ENCODE results near the gene DHFR2. TPM values are rescaled to one million over a fixed set of nuclear protein-coding genes. Genes with fewer than 3 reads are reported as not detected.

Gene DHFR2
- total and polyA plus RNA-seq, 4 donors: 3.5 to 8.1 (median 5.1) TPM

DNA sequence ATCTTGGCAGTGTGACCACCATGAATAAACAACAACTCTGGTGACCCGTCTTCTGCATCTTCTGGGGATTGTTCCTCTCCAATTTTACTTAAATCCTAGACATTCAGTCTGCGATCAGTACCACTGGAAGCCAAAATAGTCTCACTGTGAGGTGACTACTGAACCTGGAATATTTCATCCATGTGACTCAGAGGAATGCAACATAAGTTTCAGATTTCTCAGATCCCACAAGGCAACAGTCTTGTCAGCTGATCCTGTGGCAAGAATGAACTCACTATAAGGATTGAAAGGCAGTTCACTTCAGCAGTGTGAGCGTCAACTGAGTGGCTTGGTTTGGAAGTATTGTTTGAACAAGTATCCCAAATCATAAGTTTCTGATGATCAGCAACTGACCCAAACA lies 13.3 kb upstream of the DHFR2 start:
- no peaks in the 10 kb centered on the region for H3K9me3 ChIP-seq (ENCODE audit: control insufficient read depth in 4 of 4, insufficient read depth in 3 of 4, low read length in 3 of 4)
- TF ChIP-seq, protein P1, sequence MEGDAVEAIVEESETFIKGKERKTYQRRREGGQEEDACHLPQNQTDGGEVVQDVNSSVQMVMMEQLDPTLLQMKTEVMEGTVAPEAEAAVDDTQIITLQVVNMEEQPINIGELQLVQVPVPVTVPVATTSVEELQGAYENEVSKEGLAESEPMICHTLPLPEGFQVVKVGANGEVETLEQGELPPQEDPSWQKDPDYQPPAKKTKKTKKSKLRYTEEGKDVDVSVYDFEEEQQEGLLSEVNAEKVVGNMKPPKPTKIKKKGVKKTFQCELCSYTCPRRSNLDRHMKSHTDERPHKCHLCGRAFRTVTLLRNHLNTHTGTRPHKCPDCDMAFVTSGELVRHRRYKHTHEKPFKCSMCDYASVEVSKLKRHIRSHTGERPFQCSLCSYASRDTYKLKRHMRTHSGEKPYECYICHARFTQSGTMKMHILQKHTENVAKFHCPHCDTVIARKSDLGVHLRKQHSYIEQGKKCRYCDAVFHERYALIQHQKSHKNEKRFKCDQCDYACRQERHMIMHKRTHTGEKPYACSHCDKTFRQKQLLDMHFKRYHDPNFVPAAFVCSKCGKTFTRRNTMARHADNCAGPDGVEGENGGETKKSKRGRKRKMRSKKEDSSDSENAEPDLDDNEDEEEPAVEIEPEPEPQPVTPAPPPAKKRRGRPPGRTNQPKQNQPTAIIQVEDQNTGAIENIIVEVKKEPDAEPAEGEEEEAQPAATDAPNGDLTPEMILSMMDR (IDR thresholded peaks at IDR 0.05; ENCODE audit: control extremely low read depth, extremely low read depth): no peak
- no peak overlapping the region for H3K27ac ChIP-seq (ENCODE audit: low read depth in 1 of 2, low read length in 1 of 2)
- ATAC-seq (ENCODE audit: insufficient read depth, low FRiP score) (no peak), DNase-seq (no peak)
- H3K9ac ChIP-seq (ENCODE audit: insufficient read depth in 1 of 2, low read length in 2 of 2): no peak overlapping the region
- 92 to 97% methylated on average over 3 of the region's 3 CpGs for WGBS, 2 donors
- no peaks in the 10 kb centered on the region for H3K27me3 ChIP-seq (ENCODE audit: control insufficient read depth in 3 of 3, insufficient read depth in 3 of 3, low read length in 2 of 3)
- H3K4me1 ChIP-seq (ENCODE audit: control insufficient read depth in 5 of 5, insufficient read depth in 5 of 5, low read length in 5 of 5): peaks cover 0 to 6% (median 0%) of the 10 kb centered on the region in 5 donors
- no peak overlapping the region for H3K4me3 ChIP-seq
- H3K36me3 ChIP-seq (ENCODE audit: control insufficient read depth in 4 of 4, insufficient read depth in 4 of 4, low read length in 4 of 4): peaks cover 6 to 16% (median 9%) of the 10 kb centered on the region in 4 donors

DNA sequence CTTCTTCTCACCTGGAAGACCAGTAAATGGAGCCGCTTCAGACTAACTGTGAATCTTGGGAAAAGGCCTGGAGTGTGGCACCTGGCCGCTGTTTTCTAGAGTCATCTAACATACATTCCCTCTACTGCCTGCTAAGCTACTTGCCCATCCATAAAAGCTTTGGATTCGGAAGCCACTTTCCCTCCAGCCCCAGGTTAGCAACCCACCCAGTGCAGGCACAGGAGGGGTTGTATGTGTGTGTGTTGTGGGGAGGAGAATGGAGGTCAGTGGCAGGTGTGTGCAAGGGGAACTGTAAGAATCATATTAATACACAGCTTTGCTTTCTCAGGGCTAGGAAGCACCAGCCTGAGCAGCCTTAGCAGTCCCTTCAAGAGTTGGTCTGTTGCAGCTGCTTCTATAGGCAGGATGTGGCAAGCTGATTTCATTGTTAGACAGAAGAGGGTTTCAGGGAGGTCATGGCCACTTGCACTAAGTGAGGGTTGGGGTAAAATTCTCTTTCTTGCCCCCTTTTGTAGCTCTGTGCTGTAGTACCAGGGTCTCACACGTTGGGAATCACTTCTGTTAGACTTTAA lies 9.1 kb upstream of the DHFR2 start:
- DNase-seq (no peak), ATAC-seq (ENCODE audit: insufficient read depth, low FRiP score) (no peak)
- H3K27me3 ChIP-seq (ENCODE audit: control insufficient read depth in 3 of 3, insufficient read depth in 3 of 3, low read length in 2 of 3): no peaks in the 10 kb centered on the region
- H3K27ac ChIP-seq (ENCODE audit: low read depth in 1 of 2, low read length in 1 of 2): no peak overlapping the region
- 92 to 96% methylated on average over 4 of the region's 4 CpGs for WGBS, 2 donors
- no peak overlapping the region for H3K4me3 ChIP-seq
- peaks cover 5 to 25% (median 17%) of the 10 kb centered on the region in 4 donors for H3K36me3 ChIP-seq (ENCODE audit: control insufficient read depth in 4 of 4, insufficient read depth in 4 of 4, low read length in 4 of 4)
- H3K9ac ChIP-seq (ENCODE audit: insufficient read depth in 1 of 2, low read length in 2 of 2): no peak overlapping the region
- no peaks in the 10 kb centered on the region for H3K4me1 ChIP-seq (ENCODE audit: control insufficient read depth in 5 of 5, insufficient read depth in 5 of 5, low read length in 5 of 5)
- no peaks in the 10 kb centered on the region for H3K9me3 ChIP-seq (ENCODE audit: control insufficient read depth in 4 of 4, insufficient read depth in 3 of 4, low read length in 3 of 4)
- TF ChIP-seq, protein P1 (IDR thresholded peaks at IDR 0.05; ENCODE audit: control extremely low read depth, extremely low read depth): no peak

- no peaks in the 10 kb centered on the region for H3K27me3 ChIP-seq (ENCODE audit: control insufficient read depth in 3 of 3, insufficient read depth in 3 of 3, low read length in 2 of 3)
- H3K9me3 ChIP-seq (ENCODE audit: control insufficient read depth in 4 of 4, insufficient read depth in 3 of 4, low read length in 3 of 4): no peaks in the 10 kb centered on the region
- no peak overlapping the region for H3K27ac ChIP-seq (ENCODE audit: low read depth in 1 of 2, low read length in 1 of 2)
- WGBS, 2 donors: 96% methylated on average over 6 of the region's 6 CpGs
- no peak overlapping the region for H3K4me3 ChIP-seq
- no peaks in the 10 kb centered on the region for H3K4me1 ChIP-seq (ENCODE audit: control insufficient read depth in 5 of 5, insufficient read depth in 5 of 5, low read length in 5 of 5)
- DNase-seq (no peak), ATAC-seq (ENCODE audit: insufficient read depth, low FRiP score) (no peak)
- peaks cover 5 to 19% (median 16%) of the 10 kb centered on the region in 4 donors for H3K36me3 ChIP-seq (ENCODE audit: control insufficient read depth in 4 of 4, insufficient read depth in 4 of 4, low read length in 4 of 4)
- no peak overlapping the region for H3K9ac ChIP-seq (ENCODE audit: insufficient read depth in 1 of 2, low read length in 2 of 2)
- TF ChIP-seq, protein P1 (IDR thresholded peaks at IDR 0.05; ENCODE audit: control extremely low read depth, extremely low read depth): no peak
Observed at GRCh38 chr3:94070341-94070911, 7.7 kb upstream of the DHFR2 start.

All from lung (tissue), 12 donors.